Transverse colon (tissue), 4 donors: ENCODE results near the gene TDRKH.

Experiments used
- CTCF ChIP-seq, 5 experiments: fragments of 200-600 bp in 3 of 5; fragments of 450-650 bp in 2 of 5; sonication (generic) in 3 of 5; IDR thresholded peaks; 1 replicate in 2 of 5; 2 replicates in 3 of 5; pipeline ENCODE4 v1.5.1; 2016 to 2017; ENCODE audit warnings: antibody characterized with exemption in 5 of 5, inconsistent platforms in 3 of 5, mild to moderate bottlenecking in 2 of 5, moderate library complexity in 1 of 5
- EP300 ChIP-seq: sonication (generic); formaldehyde crosslinking; IDR thresholded peaks from one replicate; pipeline ENCODE4 v1.6.1; 2017; ENCODE audit warnings: antibody characterized with exemption, low read depth
- POLR2A ChIP-seq: fragments of 450-650 bp; IDR thresholded peaks from one replicate; pipeline ENCODE4 v1.6.1; 2016; ENCODE audit warnings: antibody characterized with exemption, mild to moderate bottlenecking, moderate library complexity
- POLR2AphosphoS5 ChIP-seq, 3 donors: sonication (generic); formaldehyde crosslinking; IDR thresholded peaks; one replicate each; pipeline ENCODE4 v1.6.1; 2016; ENCODE audit warnings: antibody characterized with exemption in 3 of 3

- TF ChIP-seq EP300 (no peak), POLR2AphosphoS5 (IDR thresholded peaks at IDR 0.05) (no peak), CTCF (IDR thresholded peaks at IDR 0.05) (no peak), POLR2A (no peak)
These were observed 27.0 kb upstream of the TDRKH start for GRCh38 chr1:151817353-151817730.
